NCI-H146 treated with DMSO at 0.1 percent for 48 hours (cell line): Measurements from ENCODE around the gene TSR3.
"Not testable (repeated sequence)": the region's sequence is repeated elsewhere in the genome, so short reads cannot be mapped to it uniquely, and the experiment has no call there.

ENCODE experiments used
- DNase-seq: peaks from one replicate; lab custom pipeline; 2025; ENCODE audit not compliant: unreplicated experiment; lab: John Stamatoyannopoulos, UW

The TSR3 gene

DNA sequence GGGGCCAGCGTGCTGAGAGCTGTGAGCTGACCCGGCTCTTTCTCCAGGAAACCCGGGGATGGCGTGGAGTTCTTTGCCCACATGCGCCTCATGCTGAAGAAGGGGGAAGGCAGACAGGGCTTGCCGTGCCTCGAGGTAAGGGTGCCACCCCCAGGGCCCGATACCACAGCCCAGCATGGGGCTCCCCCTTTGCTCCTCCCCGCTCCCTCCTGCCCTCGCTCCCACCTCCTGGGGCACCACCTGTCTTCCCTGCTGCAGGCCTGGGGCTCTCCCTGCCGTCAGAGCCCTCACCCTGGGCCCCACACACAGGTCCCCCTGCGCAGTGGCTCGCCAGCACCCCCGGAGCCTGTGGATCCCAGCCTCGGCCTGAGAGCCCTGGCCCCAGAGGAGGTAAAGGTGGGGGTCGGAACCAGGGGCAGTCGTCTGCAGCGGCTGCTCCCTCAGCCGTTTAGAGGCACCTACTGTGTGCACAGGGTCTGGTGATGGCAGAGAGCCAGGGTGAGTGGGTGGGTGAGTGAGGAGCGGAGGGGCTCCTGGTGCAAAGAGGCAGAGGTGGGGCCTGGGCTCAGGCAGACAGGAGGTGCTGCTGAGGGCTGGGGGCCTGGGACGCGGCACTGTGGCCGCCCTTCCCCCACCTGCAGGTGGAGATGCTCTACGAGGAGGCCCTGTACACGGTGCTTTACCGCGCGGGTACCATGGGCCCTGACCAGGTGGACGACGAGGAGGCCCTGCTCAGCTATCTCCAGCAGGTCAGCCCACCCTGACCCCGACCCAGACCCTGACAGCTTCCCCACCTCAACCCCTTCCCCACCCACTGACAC lies 12.6 kb downstream of the TSR3 start:
- no peak for DNase-seq

DNA sequence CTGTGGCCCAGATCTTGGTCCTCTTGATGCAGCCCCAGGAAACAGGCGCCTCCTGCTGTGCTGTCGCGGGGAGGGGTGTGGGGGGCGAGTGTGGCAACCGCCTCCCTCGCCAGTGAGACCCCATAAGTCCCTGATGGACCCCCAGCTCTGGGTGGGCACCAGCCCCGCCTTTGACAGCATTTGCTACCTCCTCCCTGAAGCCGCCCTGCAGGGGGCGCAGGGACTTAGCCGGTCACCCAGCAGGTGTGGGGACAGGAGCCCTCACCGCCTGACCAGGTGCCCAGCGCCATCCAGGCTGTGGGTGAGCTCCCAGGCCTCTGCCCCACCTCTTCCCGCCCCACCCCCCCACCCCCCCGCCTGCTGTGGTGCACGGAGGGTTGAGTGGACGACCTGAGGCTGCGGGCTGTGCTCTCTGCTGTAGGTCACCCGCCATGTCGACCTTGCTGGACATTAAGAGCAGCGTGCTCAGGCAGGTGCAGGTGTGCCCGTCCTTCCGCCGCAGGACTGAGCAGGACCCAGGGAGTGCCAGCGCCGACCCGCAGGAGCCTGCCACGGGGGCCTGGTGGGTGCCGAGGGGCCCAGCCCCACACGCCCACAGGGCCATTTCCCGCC lies 13.5 kb downstream of the TSR3 start:
- DNase-seq: peak; percentile 32

DNA sequence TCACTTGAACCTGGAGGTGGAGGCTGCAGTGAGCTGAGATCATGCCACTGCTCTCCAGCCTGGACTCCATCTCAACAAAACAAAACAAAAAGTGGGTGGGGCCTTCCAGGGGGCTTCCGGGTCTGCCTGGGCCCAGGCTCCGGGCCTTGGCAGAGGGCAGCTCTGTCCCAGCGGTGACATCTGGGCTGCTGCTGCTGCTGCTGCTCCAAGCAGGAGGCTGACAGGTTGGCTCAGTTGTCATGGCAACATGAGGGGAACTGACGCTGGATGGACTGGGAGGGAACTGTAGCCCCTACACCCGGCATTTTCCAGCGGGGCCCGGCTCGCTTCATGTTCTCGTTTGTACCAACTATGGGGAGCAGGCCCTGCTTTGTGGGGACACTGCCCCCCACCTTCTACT lies 14.2 kb downstream of the TSR3 start:
- no peak for DNase-seq

DNA sequence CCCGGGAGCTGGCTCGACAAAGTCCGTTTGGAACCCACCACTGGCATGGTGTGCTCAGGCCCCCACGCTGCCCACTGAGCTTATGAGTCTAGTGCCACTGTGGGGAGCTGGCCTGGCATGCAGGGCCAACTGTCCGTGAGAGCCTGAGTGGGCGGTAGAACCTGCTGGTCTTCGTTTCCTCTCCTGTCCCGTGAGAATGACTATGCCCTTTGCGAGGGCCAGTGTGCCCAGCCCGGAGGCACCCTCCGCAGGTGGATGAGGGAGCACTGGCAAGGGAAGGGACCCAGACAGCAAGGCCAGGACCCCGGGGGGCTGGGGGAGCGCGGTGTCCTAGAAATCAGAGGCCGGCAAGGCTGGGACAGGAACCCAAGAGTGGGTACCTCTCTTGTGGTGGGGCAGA lies 15.1 kb downstream of the TSR3 start:
- no peak for DNase-seq

DNA sequence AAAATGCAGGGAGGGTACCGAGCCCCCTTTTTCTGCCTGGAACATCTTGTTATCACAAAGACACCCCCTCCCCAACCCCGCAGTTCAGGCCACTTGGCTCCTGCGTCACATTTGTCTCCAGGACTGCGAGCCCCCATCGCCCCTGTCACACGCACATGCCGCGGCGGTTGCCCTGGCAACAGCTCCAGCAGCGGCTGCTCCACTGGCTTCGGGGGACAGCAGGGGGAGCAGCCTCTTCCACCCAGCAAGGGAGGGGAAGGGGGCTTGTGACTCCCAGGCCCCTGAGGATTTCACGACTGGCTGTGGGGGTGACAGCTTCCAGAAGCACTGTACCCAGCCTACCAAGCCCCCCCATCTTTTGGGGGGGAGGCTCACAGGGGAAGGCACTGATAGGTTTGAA lies 15.7 kb downstream of the TSR3 start:
- no peak for DNase-seq

DNA sequence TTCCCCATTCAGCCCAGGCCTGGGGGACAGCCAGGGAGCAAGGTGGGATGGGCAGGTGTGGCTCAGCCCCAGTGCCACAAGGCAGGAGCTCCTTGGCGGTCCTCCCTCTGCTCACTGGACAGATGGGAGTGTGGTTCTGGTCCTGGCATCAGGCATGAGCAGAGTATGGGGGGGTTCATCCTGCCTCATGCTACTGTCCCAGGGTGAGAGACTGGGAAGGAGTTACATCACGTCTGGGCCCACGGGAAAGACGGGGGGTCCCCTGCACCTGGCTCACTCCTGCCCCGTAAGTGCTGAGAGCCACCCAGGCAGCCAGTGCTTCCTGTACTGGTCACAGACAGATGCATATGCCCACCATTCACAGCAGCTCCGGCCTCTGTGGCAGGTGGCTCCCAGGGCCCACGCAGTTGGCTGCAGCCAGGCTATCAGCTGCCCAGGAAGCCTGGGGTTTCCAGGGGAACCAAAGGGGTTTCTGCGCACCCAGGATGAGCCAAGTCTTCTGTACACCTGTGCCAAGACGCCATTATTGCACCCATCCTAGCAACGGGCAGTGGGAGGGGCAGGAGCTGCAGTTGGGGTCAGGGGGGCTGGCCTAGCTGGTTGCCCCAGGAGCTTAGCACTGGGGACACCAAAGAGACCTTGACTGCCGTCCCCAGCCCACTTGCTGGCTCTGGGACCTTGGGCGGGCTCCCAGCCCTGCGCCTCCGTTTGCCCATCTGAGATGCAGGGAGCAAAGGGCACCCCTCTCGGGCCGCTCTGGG lies 16.3 kb downstream of the TSR3 start:
- peak; percentile 12 for DNase-seq

DNA sequence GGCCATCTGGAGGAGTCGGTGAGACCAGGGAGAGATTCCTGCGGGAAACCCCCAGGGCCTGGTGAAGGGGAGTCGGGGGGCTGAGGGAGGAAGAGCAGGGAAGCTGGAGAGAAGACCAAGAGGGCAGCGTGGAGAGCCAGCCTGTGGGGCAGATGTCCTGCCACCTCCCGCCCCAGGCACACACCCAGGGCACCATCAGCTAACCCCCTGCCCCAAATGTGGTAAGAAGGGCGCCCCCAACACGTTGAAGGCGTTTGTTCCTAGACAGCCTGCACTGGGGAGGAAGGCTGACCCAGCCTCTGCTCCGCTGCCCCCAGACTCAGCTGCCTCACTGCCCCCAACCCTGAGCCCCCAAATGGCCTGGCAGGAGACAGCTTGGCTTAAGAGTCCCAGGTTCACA lies 16.9 kb downstream of the TSR3 start:
- no peak for DNase-seq

DNA sequence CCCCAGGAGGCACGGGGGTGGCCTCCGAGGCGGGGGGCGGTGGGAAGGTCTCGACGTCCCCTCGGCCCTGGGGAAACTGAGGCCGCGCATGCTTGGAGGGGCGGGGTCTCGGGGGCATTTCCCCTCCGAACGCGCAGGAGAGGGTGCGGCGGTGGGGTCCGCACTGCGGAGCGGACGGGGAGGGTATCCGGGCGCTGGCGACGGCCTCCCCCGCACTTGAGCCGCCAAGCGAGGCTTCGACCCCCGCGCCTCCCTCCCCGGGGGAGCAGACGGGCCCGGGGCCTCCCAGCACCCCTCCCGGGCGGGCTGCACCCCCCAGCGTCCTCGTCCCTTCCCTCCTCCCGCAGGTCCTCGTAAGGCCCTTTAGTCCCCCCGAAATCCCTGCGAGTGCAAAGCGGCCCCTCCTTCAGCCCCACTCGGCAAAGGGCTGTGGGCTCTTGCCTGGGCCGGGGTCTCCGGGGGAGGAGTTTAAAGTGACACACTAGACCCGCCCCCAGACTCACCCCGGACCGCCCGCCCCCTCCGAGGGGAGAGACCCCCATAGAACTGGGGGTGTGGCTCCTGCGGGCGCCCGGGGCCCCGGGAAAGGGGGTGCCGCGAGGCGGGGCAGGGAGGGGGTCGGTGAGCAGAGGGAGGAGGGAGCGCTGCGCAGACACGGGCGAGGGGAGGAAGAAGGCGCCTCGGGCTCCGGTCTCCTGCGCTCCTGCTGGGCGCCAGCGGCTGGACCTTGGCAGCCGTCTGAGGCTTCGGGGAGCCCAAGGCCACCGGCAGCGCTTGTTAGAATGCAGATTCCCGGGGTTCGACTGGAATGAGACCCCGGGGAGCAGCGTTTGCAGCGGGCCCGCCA lies 17.6 kb downstream of the TSR3 start:
- no peak for DNase-seq

DNA sequence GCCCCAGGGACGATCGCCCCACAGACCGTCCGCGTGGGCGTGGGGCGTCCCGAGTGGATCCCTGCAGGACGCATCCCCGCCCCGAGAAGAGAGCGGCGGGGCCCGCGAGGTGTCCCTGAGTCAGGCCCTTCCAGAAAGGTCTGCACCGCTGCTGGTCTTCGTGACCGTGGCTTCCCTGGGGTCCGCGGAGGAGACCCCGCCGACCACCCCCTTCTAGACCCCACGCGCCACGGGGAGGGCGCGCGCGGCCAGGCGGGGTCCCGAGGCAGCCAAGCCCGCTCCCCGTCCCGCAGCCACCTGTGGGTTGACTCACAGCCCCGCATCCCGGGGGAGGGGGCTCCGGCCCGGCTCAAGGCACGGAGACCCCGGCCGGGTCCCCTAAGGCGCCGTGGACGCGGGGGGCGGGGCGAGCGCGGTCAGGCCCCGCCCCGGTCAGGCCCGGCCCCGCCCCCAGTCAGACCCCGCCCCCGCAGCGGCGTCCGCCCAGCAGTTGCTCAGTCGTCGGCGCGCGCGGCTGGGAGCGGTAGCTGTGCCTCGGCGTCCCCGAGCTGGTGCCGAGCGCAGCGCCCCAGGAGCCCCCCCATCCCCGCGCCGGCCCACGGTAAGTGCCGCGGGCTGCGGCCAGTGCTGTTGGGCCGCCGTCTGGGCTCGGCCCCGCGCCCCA lies 18.4 kb downstream of the TSR3 start, which contains the start of gene BAIAP3:
Gene BAIAP3, plus strand, starts transcription at position 497 of the 664 bp plus-strand sequence. CDS start 4,905 bp downstream, outside the sequence.
- no peak for DNase-seq

DNA sequence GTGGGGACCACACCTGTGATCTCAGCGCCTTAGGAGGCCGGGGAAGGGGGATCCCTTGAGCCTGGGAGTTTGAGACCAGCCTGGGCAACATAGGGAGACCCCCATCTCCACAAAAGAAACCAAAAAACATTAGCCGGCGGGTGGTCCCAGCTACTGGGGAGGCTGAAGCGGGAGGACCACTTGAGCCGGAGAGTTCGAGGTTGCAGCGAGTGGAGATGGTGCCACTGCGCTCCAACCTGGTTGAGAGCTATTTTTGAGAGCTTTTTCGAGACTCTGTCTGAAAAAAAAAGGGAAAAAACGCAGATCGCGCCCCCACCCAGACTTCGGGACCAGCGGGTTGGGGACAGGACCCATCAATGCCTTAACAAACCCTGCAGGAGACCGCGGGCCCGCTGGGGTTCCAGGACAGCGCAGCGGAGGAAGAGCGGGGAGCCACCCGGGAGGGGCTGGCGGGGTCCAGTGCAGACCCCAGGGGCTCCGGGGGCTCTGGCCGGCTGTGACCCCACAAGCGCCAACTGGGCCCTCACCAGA lies 19.0 kb downstream of the TSR3 start:
- no peak for DNase-seq

DNA sequence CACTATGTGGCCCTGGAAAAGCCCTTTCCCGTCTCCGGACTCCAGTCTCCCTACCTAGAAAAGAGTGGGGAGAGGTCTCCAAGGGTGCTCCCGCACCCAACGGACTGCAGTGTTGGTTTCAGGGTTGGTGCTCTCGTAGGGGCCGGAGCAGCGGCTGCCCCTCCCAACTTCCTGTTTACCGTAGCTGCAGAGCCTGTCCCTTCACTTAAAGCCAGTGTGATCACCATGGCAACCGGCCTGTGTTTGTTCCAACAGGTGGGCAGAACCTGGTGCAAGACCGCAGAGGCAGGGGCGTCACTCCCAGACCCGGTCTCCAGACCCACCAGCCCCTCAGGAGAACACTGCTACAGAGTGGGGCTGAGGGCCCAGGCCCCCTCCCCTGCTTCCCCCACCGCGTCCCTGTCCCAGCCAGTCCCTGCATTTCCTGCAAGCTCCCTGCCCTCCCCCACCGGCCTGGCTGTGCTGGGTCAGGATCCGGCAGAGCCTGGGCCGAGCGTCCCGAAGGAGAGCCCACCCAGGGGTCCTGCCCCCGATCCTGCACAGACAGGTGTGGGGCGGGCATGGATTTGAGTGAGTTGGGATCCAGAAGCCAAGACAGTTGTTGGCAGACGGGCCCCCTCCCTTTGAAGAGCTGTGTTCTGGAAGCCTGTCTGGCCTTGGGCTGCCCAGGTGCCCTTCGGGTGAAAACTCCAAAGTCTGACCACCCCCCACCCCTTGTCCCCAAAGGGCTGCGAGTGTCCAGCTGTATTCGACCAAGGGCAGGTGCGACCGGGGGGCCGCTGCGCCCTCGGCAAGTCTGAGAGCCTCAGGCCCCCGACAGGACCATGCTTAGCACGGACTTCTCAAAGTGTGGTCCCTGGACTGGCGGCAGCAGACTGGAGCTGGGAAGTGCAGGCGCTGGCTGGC lies 19.7 kb downstream of the TSR3 start:
- DNase-seq: peak; percentile 82

DNA sequence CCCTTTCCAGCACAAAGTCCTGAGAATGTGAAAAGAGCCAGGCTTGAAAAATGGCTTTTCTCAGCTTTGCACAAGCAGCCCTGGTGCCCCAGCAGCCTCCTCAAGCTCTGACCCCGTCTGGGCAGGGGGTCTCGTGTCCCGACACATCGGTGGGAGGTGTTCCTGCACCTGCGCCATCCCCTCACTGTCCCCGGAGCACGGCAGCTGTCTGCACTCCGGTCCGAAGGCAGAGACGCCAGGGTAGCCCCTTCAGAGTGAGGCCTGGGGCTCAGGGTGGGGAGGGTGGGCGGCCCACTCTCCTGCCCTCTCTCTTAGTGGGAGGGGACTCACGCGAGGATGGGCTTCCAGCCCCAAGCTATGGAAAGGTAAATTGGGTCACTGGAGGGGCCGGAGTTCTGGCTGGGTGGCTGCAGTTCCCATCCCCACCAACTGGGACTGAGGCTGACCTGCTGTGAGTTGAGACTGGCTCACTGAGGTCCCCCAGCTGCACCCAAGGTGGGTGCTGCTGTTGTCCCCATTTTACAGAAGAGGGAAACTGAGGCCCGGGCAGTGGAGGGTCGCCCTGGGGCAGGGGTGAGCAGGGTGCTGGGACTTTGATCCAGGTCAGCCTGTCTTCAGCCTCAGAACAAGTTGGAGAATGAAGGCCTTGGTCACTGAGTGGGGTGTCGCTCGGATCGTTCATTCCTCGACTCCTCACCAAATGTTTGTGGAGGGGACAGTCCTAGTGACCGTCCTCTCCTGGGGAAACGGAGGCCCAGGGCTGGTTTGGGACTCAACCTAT lies 20.6 kb downstream of the TSR3 start:
- DNase-seq: no peak

DNA sequence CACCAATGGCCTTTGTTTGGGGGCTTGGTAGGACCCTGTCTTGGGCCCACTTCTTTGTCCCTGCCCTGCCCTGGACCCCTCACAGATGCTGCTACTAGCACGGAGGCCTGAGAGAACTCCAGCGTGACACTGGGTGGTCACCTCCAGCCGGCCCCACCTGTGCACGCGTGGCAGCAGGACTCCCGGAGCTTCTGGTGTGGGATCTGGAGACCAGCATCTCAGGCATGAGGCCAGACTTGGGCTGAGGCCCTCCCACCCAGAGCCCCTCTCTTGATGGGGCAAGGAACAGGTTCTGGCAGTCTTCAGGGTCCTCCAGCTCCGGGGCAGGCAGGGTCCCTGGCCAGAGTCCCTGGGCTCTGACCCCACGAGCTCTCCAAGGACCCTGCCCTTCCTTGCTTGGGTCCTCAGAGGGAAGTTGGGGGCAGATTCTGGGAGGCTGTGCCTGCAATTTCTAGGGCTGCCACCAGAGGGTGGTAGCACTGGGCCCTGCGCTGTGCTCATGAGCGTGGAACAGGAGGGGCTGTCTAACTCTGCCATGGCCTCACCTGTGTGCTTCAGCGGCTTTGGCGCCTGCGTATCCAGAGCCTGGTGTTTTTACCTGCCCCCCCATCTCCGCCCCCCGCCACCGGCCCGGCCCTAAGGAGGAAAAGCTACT lies 21.3 kb downstream of the TSR3 start:
- no peak for DNase-seq

DNA sequence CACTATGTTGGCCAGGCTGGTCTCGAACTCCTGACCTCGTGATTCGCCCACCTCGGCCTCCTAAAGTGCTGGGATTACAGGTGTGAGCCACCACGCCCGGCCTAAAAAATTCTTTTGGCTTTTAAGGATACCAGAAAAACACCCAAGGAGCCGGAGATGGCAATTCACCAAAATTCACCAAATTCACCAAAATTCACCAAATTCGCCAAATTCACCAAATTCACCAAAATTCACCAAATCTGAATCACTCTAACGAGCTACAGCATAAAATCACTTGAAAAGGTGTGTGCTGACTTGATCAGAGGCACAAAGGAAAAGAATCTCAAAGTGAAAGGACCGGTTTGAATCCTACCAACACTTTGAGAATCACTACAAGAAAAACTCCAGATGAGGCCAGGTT lies 22.7 kb downstream of the TSR3 start:
- DNase-seq: not testable (repeated sequence)

DNA sequence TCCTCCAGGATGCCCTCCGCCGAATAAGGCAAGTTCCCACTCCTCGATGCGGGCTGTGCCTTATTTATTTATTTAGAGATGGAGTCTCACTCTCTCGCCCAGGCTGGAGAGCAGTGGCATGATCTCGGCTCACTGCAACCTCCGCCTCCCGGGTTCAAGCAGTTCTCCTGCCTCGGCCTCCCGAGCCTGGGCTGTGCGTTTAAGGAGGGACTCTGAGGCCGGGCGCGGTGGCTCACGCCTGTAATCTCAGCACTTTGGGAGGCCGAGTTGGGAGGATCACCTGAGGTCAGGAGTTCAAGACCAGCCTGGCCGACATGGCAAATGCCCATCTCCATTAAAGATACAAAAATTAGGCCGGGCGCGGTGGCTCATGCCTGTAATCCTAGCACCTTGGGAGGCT lies 23.5 kb downstream of the TSR3 start:
- DNase-seq: not testable (repeated sequence)

DNA sequence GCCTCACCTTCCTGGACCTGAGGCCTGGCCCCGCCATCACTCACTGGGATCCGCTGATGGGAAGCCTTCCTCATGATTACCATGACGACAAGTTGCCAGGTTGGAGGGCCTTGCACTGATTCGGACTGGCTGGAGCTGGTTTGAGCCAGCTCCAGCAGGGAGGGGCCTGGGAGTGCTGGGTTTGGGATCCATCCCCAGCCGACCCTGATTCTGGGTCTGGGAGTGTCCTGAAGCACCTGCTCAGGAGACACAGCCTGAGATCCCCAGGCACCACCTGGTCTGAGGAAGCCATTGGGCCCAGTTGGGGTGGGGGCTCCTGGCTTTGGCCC lies 24.1 kb downstream of the TSR3 start:
- DNase-seq: no peak

DNA sequence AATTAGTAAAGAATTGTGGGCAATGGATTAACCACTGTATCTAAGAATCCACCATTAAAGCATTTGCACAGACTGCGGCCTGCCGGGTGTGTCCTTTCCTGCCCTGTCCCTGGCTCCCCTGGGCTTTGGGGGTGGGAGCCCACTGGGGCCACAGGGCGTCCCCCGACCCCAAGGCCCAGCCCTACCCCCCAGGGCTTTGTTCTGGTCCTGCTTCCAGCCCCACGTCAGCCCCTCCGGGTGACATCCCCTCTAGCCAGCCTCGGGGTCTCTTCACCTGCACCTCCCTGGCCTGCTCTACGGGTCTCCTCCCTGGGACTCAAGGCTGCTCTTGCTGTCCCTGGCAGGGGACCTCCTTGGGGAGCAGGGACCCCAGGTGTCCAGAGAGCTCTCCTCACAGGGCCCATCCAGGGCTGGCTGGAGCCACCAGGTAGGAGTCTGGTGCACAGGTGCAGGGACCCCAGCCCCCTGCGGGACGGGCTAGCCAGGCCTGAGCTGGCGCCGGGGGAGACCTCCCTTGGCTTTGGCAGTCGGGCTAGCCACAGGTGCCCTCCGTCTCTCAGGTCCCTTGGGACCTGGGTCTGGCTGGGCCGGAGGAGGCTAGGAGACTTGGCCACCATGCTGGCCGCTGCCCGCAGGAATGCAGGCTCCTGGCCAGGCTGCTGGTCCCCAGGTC lies 24.6 kb downstream of the TSR3 start:
- DNase-seq: no peak
